ENCODE results near the gene SMYD2.

SMYD2 gene

DNA sequence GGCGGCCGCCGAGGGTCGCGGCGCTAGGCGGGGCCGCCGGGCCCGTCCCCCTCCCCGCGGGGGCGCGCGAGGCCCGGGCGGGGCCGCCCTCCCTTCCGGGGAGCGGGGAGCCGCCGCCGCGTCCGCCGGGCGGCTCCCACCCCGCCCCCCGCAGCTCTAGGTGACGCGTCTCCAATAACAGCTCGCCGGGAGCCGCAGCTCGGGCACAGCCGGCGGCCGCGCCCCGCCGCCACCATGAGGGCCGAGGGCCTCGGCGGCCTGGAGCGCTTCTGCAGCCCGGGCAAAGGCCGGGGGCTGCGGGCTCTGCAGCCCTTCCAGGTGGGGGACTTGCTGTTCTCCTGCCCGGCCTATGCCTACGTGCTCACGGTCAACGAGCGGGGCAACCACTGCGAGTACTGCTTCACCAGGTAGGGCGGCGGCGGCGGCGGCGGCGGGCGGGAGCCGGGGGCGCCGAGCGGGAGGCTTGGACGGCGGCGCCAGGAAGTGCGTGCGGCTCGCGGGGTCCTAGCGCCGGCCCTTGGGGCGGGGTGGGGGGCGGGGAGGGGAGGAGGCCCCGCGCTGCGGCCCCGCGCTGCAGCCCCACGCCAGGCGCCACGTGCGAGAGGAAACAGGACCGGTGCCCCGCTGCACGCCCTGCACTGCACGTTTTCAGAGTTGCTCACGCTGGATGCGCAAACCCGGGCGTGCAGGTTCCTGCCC is at the start of gene SMYD2:
Gene SMYD2, plus strand, starts transcription at position 139 of the 699 bp plus-strand sequence. Its CDS starts 96 bp downstream, at position 235.
- peak in 45 of 56 donors; percentile 13 to 74 (median 51) for DNase-seq

DNA sequence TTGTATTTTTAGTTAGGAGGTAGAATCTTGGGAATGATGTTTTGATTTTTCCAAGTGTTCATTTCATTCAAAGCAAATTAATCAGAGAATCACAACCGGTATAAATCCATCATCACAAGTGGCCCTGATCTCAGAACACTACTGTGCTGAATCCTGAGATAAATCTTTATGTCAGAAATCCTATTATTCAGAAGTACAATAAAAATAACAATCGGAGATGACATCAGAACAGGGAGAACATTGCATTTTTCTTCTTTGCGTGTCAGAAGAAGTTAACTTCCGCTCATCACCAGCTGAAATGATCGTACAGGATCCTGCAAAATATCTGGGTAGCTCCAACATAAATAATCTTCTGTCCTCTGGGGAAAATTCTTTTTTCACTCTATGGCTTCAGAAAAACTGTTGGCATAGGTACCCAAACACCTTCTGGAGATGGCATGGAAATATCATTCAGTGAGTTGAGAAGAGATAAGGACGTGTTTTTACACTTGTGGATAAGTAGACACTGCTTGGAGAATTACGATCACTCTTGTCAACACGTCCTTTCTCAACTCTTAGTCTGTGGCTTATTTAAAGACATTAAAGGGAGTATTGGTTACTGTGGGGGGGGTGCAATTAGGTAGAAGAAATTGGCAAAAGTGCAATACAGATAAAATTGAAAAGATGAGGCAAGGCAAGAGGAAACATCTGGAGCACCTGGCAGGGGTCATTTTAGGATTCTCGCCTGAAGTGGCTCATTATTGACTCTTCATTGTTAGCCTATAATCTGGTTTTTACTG is 46.9 kb upstream of the SMYD2 start:
- DNase-seq: no peak

DNA sequence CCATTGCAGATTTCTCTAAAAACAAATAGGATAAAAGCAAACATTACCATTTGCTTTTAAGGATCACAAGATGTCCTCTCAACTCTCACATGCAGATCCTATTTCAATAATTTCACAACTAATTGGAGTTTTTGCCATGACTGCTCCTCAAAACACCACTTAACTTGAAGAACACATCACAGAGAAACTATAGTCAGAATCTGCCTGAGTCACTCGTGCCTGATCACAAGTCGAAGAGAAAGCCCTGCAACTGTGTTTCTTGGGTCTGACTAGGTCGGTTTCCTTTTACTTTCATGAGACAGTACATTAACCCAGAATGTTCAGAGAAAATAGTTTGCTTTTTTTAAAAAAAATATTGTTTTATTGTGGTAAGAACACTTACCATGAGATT is 46.3 kb upstream of the SMYD2 start:
- no peak for DNase-seq

- DNase-seq: no peak
Measured at GRCh38 chr1:214236477-214236876, 44.5 kb upstream of the SMYD2 start.

DNA sequence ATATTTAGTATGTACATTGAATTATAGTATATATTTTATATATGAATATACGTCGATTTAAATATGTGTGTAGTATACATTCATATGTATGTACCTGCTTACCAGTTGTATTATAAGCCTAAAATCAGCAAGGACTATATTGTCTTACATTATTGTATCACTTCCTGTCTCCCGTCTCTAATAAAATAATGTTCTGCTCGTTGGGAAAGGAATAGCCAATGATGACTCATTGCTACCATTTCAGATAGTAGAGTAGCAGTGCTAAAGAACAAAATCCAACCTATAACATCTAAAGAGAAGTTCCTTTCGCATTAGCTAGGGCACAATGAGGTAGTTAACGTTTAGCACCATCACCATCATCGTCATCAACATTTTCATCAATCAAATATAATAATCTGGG is 39.9 kb upstream of the SMYD2 start:
- no peak for DNase-seq

DNA sequence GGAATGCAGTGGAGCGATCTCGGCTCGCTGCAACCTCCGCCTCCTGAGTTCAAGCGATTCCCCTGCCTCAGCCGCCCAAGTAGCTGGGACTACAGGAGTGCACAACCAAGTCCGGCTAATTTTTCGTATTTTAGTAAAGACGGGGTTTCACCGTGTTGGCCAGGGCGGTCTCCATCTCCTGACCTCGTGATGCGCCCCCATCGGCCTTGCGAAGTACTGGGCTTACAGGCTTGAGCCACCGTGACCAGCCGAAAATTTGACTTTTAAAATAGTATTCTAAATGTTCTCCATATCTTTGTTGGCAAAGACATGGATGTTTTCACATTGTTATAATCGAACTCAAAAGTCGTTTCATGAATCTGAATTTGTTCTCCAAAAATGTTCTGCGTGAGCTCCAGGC is 36.7 kb upstream of the SMYD2 start:
- DNase-seq: no peak

DNA sequence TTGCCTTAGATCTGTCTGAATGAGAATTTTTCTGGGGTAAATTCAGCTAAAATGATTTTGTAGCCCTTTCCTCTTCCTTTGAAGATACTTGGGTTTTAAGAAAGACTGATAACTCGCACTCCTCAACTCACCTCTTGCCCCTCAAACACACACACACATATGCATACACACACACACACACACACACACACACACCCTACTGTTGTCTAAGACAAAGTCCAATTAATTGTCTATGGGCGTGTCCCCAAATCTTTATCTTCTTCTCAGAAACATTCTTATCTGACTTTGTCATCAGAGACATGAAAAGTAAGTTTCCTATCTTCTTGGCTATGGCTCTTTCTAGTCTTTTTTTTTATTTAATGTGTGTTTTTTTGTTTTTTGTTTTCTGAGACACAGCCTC is 36.1 kb upstream of the SMYD2 start:
- no peak for DNase-seq

DNA sequence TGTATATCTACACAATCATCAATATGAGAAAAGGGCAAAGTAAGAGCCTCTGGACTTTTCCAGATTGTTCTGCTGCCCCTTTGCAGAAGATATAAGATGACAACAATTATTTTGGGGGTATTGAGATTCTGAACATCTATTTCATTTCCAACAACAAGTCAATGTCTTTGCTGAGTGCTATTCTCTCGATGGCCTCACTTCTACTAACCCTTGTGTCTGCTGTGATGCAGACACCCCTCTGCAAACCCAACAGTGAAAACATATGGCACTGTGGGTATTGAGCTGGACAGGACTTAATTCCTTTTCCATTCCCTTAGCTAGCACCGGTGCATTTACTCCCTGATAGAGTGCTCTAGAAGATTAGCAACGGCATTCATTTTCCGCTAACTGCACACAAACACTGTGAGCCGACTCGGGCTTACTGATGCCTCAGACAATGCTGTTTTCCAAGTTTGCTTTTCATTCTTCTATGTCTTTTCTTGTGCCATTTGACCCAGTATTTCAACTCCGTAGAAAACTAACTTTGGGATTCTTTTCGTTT is 33.4 kb upstream of the SMYD2 start:
- no peak for DNase-seq

GRCh38 chr1:214248311-214249085 is 32.5 kb upstream of the SMYD2 start:
- DNase-seq: no peak

DNA sequence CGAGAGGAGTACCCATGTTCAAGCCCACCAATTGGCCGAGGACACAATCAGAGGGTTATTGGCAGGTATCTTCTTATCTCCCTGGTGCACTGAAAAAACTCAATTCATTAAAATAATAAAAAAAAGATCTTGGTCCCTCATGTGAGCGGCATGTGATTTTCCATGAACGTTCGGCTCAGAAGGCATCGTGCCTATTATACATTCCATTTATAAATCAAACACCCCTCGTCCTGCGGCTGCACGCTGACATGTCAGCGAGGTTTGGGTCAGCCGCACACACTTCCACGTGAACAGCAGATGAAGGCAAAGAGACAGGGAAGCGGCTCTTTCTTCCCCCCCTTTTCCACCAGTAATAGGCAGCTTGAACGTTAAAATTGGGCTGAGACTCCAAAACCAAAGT is 31.3 kb upstream of the SMYD2 start:
- DNase-seq: no peak

GRCh38 chr1:214251354-214251753 is 29.6 kb upstream of the SMYD2 start:
- no peak for DNase-seq

GRCh38 chr1:214255509-214255908 is 25.4 kb upstream of the SMYD2 start:
- DNase-seq: no peak

GRCh38 chr1:214259353-214259977 is 21.5 kb upstream of the SMYD2 start:
- no peak for DNase-seq

- DNase-seq: no peak
Measured at GRCh38 chr1:214260561-214261205, 20.3 kb upstream of the SMYD2 start.

- peak in 53 of 56 donors; percentile 8 to 84 (median 58) for DNase-seq
Measured at GRCh38 chr1:214261206-214262123, 19.5 kb upstream of the SMYD2 start.

DNA sequence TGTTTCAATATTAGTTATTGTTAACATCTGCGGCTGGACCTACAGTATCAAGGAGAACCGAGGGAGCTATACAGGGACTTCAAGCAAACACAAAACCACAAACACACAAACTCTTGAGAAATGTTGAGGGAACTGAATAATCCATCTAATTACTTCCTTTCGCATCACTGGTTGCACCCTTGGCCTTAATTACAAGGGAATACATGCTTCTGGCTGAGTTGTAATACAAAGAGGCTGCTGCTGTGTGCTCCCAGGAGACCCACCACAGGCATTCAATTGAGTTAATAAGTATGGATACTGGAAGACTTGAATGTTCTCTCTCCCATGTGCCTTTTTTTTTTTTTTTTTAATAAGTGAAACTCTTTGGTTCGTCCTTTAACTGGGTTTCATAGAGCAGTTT is 16.8 kb upstream of the SMYD2 start:
- no peak for DNase-seq

DNA sequence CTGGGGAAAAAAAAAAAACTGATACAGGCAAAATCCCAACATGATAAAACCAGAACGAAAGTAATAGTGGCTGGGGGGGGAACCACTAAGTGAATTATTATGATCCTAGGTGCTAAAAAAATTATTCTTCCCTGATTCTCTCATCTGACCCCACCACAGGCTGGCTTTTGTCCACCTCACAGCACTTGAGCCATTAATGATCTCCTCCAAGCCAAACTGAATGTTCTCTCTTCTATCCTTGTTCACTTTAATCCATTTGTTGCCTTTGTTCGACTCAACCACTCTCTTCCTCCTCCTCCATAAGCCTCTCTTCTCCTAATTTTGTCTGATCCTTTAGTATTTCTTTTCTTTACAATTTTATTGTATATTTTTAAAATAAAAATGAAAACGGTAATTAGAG is 16.0 kb upstream of the SMYD2 start:
- DNase-seq: no peak

- DNase-seq: no peak
Measured at GRCh38 chr1:214270097-214270650, 10.8 kb upstream of the SMYD2 start.

- no peak for DNase-seq
Measured at GRCh38 chr1:214271174-214271858, 9.6 kb upstream of the SMYD2 start.

All from amygdala (tissue), 56 donors.